ENCODE measurements around the gene TOR4A.

TOR4A gene

DNA sequence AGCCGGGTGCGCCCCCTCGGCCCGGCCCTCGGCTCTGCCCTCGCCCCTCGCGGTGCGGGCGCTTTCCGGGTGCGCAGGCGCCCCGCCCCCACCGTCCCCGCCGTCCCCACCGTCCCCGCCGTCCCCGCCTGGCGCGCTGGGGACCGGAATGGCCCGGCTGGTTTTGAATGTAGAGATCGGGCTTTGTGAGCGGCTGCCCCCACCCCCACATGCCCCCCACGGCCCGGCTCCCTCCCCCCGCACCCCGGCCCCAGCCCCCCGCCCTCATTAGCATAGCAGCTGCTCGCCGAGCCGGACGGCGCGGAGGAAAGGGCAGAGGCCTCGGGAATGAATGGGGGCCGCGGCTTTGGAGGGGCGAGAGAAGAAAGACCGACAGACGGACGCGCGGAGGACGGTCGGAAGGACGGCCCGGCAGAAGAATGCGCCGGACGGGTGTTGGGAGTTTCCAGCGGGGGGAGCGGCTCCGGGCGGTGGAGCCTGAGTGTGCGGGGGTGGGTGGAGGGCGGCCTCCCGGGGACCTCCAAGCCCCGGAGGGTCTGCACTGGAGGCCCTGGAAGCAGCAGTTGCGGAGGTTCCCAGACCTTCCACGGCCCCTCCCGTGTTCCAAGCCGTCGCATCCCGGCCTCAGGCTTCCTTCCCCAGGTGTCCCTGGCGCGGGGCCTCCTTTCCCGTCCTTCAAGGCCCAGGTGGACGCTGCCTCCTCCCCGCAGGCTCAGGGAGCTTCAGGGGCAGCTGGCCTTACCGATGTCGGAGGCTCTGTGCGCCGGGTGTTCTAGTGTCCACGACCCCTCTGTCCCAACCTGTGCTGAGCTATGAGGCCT, 18.5 kb downstream of the TOR4A start:
- peak; percentile 79 for DNase-seq

DNA sequence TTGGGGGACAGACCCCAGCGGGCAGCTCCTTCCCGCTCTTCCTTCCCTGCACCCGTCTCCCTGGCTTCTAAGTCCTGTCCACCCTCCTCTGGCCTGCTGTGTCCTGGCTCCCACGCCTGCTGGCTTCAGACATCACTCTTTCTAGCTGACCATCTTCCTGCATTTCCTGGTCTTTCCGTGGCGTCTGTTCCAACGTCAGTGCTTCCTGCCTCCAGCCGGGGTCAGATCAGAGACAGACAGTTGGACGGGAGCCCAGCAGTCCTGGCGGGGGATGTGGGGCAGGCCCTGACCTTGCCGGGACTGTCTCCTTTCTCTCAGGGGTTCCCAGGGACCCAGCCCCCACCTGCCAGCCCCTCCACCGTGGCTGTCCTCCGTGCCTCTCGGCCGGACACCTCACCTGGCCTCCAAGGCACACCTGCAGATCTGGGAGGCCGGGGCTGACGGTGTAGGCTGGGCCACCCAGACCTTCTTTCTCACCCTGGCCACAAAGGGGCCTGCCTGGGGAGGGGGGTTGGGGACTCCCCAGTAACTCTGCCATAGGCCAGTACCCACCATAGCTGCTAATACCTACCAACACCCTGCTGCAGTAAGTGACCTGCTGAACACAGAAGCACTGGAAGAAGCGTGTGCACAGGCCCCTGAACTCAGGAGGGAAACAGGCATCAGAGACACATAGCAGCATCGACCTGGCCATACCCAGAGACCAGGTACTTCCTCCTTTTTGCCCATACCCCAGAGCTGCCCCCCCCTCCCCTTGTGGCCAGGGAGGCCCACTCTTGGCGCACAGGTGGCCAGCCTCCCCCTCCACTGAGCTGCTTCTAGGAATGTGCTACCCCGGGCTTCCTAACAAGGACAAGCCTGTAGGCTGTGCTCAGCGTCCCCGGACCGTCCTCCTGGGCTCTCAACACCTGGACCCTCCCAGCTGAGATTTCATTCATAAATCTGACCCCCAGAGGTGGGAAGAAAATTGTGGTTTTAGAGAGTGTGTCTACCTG, 19.4 kb downstream of the TOR4A start:
- DNase-seq: no peak

DNA sequence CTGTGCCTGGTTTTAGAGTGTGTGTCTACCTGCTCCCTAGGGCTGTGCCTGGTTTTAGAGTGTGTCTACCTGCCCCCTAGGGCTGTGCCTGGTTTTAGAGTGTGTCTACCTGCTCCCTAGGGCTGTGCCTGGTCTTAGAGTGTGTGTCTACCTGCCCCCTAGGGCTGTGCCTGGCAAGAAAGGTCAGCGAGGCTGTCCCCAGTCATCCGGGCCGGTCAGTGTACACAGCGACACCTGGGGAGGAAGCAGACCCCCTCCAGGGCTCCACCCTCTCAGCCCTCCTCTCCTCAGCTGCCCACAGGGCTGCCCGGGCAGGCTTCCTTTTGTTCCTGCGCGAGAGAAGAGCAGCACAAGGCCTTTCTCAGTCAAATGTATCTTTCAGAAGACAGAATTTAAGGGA, 20.4 kb downstream of the TOR4A start:
- DNase-seq: no peak

DNA sequence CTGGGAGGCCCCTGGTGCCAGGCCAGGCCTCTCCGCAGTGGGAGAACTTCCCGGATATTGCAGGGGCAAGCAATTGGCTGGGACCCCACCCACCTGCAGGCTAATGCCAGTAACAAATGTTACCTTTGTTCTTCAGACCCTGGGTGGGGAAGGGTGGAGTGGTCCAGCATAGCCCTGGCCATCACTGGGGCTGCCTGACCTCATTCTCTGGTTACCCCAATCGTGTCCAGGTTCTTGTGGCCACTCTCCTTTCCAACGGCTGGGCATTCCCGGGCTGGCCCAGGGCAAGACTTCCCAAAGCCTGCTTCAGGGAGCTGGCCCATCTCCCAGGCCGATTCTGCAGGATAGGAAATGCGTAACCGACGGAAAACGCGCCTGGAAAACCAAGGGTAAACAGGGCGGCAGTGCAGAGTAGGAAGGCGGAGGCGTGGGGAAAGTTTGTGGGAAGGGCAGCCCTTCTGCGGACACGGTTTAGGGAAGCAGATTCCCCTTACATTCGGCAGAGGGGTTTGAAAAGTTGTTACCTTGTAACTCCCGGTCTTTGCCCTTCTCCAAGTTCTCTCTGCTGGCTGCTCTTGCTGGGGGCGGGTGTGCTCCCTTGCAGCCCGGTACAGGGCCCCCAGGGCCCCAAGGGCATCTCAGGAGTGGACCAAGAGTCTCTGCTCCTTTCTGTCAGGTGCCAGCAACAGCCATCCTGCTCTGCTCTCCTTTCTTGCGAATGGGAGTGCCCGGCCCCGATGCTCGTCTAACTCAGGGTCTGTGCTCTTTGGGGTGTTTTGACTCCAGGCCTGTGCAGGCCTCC, 21.1 kb downstream of the TOR4A start:
- DNase-seq: no peak

DNA sequence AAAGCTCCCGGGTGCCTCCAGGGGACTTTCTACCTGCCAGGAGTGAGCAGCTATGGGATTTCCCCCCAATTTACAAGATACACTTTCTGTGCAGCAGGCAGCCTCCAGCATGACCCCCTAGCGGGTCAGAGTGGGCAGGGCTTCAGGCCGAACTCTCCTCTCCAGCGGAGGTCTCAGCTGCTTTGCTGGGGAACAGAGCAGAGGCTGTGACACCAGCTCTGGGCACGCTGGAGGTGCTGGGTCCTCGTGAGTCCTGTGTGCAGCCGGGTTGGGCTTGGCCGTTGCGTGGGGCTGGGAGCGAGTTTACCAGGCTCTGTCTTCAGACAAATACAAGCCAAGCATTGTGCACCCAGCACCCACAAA, 21.7 kb downstream of the TOR4A start:
- DNase-seq: no peak

DNA sequence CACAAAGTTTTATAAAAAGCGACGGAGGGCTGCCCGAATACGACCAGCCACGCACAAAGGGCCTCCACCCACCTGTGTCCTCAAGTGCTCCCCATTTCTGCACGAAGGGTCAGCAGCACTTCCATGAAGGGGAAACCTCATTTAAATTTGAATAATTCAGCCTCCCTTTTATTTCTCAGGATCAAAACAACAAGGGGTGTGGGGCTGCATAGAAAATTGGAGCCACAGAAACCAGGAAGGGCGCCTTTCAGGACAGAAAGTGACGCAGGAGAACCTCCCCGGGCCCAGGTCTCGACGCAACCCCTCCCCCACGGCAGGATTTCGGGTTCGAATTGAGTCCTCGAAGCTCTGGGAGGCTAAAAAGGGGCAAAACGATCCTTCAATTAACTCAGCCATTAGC, 22.4 kb downstream of the TOR4A start:
- DNase-seq: peak; percentile 62

DNA sequence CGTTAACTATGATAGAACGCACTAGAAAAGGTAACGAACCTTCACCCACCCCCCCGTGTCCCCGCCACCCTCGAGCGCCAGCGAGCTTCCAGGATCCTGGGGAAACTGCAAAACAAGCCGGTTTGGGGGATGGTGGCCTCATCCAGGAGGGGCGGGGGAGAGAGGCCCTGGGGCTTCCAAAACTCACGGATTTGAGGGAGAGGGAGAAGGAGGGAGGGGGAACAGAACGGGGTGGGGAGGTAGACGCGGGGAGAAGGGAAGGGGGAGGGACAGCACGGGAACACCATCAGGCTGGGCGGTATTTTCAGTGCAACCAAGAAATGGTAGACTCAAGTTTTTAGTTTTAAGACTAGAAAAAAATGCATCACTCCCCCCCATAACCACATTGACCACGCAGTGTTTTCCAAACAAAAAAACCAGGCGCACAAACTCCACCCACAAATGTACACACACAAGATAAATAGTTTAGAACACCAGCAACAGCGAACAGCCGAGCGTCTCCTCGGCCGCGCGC, 23.1 kb downstream of the TOR4A start:
- peak; percentile 70 for DNase-seq

DNA sequence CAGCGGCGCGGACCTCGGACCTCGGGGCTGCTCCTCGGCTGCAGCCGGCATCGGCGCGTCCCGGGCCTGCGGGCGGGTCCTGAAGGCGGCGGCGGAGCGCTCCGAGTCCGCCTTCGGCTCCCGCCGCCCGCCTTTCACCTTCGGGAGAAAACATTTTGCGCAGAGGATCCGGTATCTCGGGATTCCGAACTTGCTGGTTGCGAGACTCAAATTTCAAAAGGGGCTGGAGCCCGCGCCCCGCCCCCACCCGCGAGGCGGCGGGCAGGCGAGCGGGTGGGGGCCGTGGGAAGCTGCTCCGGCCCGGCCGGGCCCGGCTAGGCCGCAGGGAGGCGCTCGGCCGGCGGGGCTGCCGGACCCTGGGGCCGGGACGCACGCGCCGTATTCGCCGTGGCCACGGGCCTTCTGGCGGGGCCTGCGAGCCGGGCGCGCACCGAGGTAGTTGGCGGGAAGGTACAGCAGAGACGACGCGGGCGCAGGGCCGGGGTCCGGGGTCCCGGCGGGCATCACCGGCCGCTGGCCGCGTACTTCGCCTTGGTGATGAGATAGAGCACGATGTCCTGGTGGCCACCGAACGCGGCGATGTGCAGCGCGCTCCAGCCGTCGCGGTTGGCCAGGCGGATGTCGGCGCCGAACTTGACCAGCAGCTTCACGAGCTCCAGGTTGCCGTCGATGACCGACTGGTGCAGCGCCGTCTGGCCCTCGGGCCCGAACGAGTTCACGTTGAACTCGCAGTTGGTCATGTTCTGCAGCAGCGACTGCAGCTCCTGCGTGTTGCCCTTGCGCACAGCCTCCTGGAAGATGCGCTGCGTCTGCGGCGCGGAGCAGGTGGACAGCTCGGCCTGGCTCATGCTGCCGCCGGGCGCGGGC, 23.8 kb downstream of the TOR4A start:
- peak; percentile 82 for DNase-seq

DNA sequence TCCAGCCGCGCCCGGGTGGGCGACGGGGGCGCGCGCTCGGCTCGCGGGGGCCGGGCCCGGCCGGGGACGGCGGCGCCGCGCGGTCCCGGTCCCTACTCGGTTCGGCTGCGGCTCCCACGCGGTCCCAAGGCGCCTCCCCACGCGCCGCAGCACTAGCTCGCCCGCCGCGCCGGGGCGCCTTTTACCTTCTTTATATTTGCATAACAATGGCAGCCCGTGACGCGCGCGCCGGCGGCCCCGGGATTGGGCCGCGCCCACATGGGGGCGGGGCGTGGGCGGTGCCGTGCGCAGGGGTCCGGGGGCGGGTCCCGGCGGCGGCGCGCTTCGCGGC, 24.6 kb downstream of the TOR4A start, which contains the start of gene NRARP:
TSS of gene NRARP (minus strand) at position 154 of the 331 bp plus-strand sequence. CDS start 343 bp downstream, outside the sequence.
- peak; percentile 94 for DNase-seq

DNA sequence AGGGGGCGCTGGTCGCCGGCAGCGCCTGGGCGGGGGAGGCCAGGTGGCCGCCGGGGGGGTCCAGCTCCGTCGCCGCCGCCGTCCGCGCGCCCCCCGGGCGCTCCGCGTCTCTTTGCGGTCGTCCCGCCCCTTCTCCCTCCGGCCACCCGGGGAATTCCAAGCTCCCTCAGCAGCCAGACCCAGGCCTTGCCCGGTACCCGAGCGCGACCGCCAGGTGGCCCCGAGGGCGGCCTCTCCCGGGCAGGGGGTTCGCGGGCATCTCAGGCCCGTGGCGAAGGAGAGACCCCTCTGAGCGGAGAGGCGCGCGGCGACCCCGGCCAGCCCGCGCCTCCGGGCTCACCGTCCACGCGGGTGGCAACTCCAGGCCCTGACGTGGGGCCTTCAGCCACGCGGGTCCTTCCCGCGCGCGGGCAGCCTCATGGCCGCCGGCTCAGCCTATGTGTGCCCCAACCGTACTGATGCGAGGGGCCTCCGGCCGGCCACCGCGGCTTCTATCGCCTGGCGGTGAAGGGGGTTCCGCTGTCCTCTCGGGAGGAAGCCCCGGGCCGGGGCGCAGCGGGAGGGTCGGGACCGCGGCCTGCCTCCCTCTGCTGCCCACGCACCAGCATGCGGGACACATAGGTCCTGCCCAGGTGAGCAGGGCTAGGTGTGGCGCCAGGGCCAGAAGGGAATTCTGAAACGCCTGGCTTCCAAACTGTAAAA, 25.1 kb downstream of the TOR4A start:
- peak; percentile 89 for DNase-seq

DNA sequence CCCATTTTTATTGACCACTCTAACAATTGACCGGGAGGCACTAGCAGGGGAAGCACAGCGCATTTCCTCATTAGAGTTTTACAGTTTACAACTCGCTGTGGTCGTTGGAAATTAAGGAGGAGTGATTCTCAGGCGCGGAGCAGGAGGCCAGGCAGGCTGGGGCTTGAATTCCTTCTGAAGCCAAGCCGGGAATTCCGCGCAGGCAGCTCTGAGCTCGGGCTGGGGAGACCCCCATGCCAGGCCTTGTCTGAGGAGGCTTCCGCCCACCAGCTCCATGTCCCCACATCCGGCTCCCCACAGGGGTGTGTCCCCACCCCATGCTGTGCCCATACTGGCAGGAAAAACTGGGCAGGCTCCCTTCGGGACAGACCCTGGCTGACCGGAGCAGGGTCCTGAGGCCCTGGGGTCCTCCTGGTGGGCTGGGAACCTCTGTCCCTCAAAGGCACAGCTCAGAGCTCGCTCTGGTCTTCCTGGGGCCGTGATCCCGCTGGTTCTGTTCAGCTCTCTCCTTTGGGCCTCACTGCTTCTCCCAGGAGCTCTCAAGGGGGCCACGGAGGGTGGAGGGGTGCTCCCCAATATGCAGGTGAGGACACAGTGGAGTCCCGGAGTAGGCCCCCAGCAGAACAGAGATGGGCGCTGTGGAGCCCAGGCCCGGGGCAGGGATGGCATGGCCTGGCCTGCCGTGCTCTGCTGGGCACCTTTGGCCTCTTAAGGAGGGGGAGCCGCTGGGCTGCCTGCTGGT, 25.8 kb downstream of the TOR4A start:
- peak; percentile 79 for DNase-seq

DNA sequence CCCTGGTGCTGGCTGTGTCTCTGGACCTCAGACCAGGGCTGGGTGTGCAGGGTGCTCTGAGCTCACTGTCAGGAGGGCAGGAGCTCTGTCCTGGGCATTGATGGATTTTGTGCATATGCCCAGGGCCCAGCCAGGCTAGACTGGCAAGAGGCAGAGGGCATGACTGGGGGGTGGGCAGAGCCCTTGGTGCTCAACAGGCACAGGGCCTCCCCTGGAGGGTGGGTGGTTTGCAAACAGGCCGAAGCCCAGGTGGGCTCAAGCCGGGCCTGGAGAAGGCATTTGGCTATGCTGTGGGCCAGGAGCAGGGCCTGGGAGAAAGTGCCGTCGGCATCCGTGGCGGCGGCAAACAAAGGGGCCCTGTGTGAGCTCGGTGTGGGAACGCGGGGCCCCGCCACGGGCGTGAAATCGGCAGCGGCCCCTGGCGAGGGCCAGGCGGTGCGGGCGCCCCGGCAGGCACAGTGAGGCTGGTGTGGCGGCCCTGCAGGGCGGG, 26.4 kb downstream of the TOR4A start:
- peak; percentile 19 for DNase-seq

DNA sequence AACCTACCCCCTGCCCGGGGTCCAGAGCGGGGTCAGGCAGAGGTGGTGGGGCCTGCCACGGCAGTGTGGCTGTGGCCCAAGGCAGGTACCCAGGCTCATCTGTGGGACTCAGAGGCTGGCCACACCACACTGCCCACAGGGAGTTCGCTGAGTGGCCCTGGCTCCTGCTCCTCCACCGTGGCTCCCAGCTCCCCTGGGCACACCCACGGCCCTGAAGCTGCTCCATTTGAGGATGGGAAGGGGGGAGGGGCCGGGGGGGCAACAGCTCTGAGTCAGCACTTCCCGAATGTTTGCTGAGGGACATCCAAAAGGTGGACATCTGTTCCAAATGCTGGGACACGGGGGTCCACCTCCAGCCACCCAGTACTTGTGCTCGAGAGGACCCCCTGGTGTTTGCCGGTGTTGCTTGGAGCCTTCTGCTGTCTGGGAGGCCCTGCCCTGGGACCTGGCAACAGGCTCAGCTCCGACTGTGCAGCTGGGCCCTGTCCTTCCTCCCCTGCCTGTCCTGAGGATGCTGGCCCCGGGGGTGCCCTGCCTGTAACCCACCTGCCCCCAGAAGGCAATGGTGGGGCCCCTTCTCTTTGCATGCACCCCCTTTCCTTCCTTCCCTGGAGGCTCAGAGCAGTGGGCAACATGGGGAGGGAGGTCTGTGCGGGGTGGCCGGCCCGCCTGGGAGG, 27.0 kb downstream of the TOR4A start:
- peak; percentile 44 for DNase-seq

DNA sequence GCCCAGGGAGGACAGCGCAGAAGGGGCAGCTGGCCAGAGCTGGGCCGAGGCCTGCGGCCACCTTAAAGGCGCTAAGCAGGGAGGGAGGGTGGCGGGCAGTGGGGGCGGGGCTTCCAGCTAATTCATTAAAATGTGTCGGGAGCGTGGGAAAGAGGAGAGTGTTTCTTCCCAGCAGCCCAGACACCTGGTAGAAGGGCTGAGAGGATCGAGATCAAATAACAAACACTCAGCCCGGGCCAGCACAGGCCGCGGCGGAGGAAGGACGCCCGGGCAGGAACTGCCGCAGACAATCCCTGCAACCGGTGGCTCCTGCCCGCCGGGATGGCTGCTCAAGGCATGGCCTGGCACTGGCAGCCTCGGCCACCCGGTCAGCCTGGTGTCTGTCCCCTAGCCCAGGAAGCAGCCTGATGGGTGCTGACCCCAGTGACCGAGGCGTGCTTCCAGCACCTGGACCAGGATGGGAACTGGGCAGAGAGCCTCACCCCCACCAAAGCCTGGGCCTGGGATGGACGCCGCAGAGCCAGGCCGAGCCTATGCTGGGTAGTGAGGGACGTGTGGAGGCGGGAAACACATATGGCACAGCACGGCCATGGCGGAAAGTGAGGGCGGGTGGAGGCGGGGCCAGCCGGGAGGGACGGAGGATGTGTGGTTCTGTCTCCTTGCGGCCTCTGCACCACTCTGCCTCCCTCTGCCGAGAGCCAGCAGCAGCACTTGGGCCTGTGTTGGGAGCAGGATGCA, 27.7 kb downstream of the TOR4A start:
- DNase-seq: peak; percentile 78

DNA sequence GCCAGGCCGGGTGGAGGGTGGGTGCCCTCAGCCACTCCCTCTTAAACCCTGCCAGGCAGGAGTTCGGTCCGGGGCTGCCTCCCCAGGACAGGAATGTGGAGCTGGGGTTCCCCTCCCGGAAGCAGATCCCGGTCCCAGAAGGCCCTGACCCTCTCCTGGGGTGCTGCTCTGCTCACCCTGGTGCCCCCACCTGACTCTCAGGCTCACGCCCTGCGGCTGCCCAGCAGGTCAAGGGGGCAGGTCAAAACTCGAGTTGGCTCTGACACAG, 28.2 kb downstream of the TOR4A start:
- DNase-seq: no peak

DNA sequence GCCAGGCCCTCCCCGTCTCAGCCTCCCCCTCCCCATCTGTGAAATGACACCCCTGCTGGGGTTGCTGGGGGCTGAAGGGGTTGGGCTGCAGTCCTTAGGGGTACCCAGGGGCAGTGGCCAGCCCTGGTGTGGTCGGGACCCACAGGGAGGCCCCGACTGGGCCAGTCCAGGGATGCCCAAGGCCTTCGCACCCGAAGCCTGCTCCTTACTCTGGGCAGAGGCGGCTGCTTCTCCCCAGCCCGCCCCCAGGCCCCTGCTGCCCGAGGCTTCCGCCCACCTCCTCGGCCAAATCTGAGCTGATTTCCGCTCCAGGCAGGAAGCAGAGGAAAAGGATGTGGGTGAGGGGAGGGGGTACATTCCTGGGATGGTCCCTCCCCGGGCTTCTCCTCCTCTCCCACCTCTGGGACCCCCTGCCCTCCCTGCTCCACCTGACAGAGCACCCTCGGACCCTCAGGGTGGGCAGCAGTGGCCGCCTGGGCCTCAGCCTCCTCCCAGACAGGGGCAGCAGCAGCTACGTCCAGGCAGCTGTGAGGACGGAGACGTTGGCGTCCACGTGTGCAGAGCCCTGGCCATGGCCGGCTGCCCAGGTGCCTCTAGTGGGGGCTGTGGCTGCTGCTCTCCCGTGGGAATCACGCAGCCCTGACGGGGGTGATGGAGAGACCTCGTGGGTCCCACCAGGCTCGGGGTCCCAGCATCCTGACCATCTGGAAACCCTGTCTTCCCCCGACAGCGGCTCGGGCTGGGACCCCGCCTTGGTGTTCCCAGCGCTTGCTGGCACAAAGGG, 28.7 kb downstream of the TOR4A start:
- peak; percentile 33 for DNase-seq

DNA sequence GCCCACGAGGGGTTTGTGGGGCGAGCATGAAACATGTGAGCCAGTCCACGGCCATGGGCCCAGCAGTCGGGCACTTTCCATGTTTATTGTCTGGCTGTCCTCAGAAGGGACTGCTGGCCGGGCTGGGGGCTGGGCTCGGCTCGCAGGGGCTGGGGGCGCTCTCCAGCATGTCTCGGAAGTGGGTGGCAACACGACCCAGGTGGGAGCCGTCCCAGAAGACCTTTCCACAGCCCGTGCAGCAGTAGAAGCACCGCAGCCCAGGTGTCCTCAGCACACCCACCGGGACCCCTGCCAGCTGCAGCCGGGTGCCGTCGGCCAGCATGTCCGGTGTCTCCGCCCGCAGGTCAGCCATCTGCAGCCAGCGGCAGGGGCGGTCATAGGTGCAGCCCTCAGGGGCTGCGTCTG, 29.3 kb downstream of the TOR4A start:
- DNase-seq: no peak

Measured in eye (tissue), 1 donor.